GM23338 (cell line): ENCODE data around the gene ZBTB49.

ENCODE experiments used
- POLR2AphosphoS5 ChIP-seq: IDR thresholded peaks from 2 replicates; pipeline ENCODE4 v1.6.1; 2016; ENCODE audit warnings: antibody characterized with exemption, low read depth
- TF ChIP-seq, protein P1 (sequence below), 2 experiments: fragments of 200-600 bp in 1 of 2; sonication (generic) in 1 of 2; conservative IDR thresholded peaks; 2 replicates each; pipeline versions ENCODE4 v1.5.1 to v1.6.1; 2016 to 2017; ENCODE audit warnings: antibody characterized with exemption in 2 of 2, low read depth in 2 of 2, mild to moderate bottlenecking in 2 of 2, moderate library complexity in 1 of 2

DNA sequence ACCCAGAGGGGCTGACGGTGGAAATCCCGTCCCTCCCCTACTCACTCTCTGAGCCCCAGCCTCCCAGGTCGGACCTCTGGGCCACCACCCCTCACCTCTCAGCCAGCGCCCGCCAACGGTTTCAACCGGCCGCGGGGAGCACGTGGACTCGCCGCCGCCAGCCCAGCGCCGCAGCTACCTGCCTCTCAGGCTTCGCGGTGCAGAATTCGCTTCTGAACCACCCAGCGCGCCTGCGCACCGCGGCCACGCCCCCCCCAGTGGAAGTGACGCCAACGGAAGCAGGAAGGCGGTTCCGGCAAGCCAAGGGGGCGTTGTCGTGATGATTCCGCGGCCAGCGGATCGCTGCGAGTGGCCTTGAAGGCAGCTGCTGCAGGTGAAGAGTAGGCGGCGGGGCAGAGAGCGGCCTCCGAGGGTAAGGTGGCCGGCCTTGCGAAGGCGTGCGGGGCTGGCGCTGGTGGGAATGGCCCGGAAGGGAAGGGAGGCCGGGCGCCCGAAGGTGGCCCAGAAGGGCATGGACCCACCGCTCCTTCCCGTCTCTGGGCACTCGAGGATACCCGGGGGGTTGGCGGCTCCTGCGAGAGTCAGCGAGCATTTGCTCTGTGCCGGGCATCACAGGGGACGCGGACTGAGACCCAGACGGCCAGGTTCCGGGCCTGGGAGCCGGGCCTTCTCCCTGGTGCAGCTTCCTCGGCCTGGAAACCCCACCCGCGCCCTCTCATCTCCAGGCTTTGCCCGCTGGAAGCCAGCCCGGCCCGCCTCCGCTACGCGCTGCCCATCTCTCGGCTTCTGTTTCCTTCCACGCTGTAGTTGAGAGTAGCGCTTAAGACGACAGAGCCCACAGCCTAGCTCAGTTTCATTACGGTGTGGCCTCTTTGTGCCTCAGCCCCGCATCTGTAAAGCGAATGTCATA lies at the start of gene ZBTB49, which contains the start of gene LYAR:
- TF ChIP-seq POLR2AphosphoS5 = peak; percentile 99
- TF ChIP-seq, protein P1, sequence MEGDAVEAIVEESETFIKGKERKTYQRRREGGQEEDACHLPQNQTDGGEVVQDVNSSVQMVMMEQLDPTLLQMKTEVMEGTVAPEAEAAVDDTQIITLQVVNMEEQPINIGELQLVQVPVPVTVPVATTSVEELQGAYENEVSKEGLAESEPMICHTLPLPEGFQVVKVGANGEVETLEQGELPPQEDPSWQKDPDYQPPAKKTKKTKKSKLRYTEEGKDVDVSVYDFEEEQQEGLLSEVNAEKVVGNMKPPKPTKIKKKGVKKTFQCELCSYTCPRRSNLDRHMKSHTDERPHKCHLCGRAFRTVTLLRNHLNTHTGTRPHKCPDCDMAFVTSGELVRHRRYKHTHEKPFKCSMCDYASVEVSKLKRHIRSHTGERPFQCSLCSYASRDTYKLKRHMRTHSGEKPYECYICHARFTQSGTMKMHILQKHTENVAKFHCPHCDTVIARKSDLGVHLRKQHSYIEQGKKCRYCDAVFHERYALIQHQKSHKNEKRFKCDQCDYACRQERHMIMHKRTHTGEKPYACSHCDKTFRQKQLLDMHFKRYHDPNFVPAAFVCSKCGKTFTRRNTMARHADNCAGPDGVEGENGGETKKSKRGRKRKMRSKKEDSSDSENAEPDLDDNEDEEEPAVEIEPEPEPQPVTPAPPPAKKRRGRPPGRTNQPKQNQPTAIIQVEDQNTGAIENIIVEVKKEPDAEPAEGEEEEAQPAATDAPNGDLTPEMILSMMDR (conservative IDR thresholded peaks at IDR 0.05; ENCODE audit: low read depth in 2 of 2) = no peak
